ENCODE measurements around the gene OTOP2. TPM values are rescaled to one million over a fixed set of nuclear protein-coding genes. Genes with fewer than 3 reads are reported as not detected.

OTOP2 gene
- total and polyA plus RNA-seq, 2 of the 4 experiments (the other 2 are of a cell fraction), result not detected

DNA sequence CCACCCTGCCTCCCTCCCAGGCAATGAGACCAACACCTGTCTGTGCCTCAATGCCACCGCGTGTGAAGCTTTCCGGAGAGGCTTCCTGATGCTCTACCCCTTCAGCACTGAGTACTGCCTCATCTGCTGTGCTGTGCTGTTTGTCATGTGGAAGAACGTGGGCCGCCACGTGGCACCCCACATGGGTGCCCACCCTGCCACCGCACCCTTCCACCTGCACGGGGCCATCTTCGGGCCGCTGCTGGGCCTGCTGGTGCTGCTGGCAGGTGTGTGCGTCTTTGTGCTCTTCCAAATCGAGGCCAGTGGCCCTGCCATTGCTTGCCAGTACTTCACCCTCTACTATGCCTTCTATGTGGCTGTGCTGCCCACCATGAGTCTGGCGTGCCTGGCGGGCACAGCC lies 22.6 kb downstream of the OTOP2 start:
- POLR2A ChIA-PET (ENCODE audit: unreplicated experiment), result no interaction called here

More for the DNA sequence above, 22.6 kb downstream of the OTOP2 start:
- intact Hi-C loops (cut with micrococcal nuclease), result no loop called here
- H2AK9ac ChIP-seq (replicated peaks; ENCODE audit: low read depth, low read length, poor library complexity), result no peak overlapping the region
- no peak overlapping the region for H3K27ac ChIP-seq (ENCODE audit: insufficient read depth, low read length)
- H2BK20ac ChIP-seq (ENCODE audit: low read depth, low read length), result no peak overlapping the region
- dilution Hi-C loops (cut with HindIII; ENCODE audit: low sequenced_read_pairs, unreplicated experiment), result no loop called here
- DNase-seq (no peak), ATAC-seq (ENCODE audit: low read depth) (no peak)
- no peaks in the 10 kb centered on the region for H3K36me3 ChIP-seq (ENCODE audit: control insufficient read depth, insufficient read depth, low read length)
- H2BK120ac ChIP-seq (ENCODE audit: low read depth, low read length), result no peak overlapping the region
- no peak overlapping the region for H3K14ac ChIP-seq (replicated peaks; ENCODE audit: low read depth, low read length)
- no peak overlapping the region for H2BK5ac ChIP-seq (ENCODE audit: low read depth, low read length, poor library complexity, severe bottlenecking)
- no peaks in the 10 kb centered on the region for H3K9me1 ChIP-seq (ENCODE audit: insufficient read depth, low read length)
- no peak overlapping the region for H2BK15ac ChIP-seq (ENCODE audit: low read depth, low read length)
- WGBS, 2 experiments (ENCODE audit: extremely low coverage in 2 of 2, insufficient read length in 1 of 2), result 90% methylated on average over 4 of the region's 14 CpGs; no CpG with 5 or more reads in 1 of the 2 experiments
- in situ Hi-C loops (cut with MboI; ENCODE audit: low sequenced_read_pairs), result no loop called here
- H2AK5ac ChIP-seq (ENCODE audit: low read depth, low read length), result no peak overlapping the region
- H3K27me3 ChIP-seq (ENCODE audit: control insufficient read depth, insufficient read depth, low read length), result peaks cover 54% of the 10 kb centered on the region
- no peak overlapping the region for H3K4ac ChIP-seq (ENCODE audit: low read depth, low read length)
- no peak overlapping the region for H2AFZ ChIP-seq (replicated peaks; ENCODE audit: low read length, poor library complexity)
- H3K4me2 ChIP-seq (ENCODE audit: low read depth, low read length), result no peak overlapping the region
- H4K20me1 ChIP-seq (ENCODE audit: insufficient read depth, low read length), result no peaks in the 10 kb centered on the region
- no peak overlapping the region for H4K91ac ChIP-seq (ENCODE audit: insufficient read depth, low read depth, low read length)
- H3K4me3 ChIP-seq (ENCODE audit: insufficient read depth, low read depth, low read length), result no peak overlapping the region
- H3K56ac ChIP-seq (ENCODE audit: extremely low read depth, insufficient read depth, low read length), result no peak overlapping the region
- BruUV-seq (replicated peaks), result no TSS peak
- no peak overlapping the region for H4K8ac ChIP-seq (ENCODE audit: low read depth in 2 of 2, low read length in 2 of 2)
- CTCF ChIA-PET, result no interaction called here
- no peak for TF ChIP-seq MAZ (IDR thresholded peaks at IDR 0.05; ENCODE audit: borderline replicate concordance, low read depth, low read length)
- TF ChIP-seq USF2 (IDR thresholded peaks at IDR 0.05; ENCODE audit: low read depth, low read length), result no peak
- TF ChIP-seq CHD1 (IDR thresholded peaks at IDR 0.05; ENCODE audit: low read depth, low read length), result no peak
- TF ChIP-seq BHLHE40 (IDR thresholded peaks at IDR 0.05; ENCODE audit: low read depth, low read length), result no peak
- TF ChIP-seq, protein P1, sequence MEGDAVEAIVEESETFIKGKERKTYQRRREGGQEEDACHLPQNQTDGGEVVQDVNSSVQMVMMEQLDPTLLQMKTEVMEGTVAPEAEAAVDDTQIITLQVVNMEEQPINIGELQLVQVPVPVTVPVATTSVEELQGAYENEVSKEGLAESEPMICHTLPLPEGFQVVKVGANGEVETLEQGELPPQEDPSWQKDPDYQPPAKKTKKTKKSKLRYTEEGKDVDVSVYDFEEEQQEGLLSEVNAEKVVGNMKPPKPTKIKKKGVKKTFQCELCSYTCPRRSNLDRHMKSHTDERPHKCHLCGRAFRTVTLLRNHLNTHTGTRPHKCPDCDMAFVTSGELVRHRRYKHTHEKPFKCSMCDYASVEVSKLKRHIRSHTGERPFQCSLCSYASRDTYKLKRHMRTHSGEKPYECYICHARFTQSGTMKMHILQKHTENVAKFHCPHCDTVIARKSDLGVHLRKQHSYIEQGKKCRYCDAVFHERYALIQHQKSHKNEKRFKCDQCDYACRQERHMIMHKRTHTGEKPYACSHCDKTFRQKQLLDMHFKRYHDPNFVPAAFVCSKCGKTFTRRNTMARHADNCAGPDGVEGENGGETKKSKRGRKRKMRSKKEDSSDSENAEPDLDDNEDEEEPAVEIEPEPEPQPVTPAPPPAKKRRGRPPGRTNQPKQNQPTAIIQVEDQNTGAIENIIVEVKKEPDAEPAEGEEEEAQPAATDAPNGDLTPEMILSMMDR (conservative IDR thresholded peaks at IDR 0.05; ENCODE audit: low read depth, low read length), result no peak
- TF ChIP-seq RFX5 (IDR thresholded peaks at IDR 0.05; ENCODE audit: low read depth, low read length), result no peak
- no peak for TF ChIP-seq POLR2A (IDR thresholded peaks at IDR 0.05; ENCODE audit: low read depth, low read length)
- TF ChIP-seq RAD21 (IDR thresholded peaks at IDR 0.05; ENCODE audit: low read length), result no peak
- TF ChIP-seq NFE2L2 (IDR thresholded peaks at IDR 0.05; ENCODE audit: low read depth, low read length), result no peak
- TF ChIP-seq, protein P2, sequence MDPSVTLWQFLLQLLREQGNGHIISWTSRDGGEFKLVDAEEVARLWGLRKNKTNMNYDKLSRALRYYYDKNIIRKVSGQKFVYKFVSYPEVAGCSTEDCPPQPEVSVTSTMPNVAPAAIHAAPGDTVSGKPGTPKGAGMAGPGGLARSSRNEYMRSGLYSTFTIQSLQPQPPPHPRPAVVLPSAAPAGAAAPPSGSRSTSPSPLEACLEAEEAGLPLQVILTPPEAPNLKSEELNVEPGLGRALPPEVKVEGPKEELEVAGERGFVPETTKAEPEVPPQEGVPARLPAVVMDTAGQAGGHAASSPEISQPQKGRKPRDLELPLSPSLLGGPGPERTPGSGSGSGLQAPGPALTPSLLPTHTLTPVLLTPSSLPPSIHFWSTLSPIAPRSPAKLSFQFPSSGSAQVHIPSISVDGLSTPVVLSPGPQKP (IDR thresholded peaks at IDR 0.05; ENCODE audit: borderline replicate concordance, low read depth, low read length), result no peak
- TF ChIP-seq SMC3 (IDR thresholded peaks at IDR 0.05; ENCODE audit: low read depth, low read length), result no peak
- no peak for TF ChIP-seq MXI1 (IDR thresholded peaks at IDR 0.05; ENCODE audit: borderline replicate concordance, low read depth, low read length)
- TF ChIP-seq RCOR1 (IDR thresholded peaks at IDR 0.05; ENCODE audit: insufficient replicate concordance, low read length), result no peak
- no peak for TF ChIP-seq FOS (IDR thresholded peaks at IDR 0.05; ENCODE audit: low read depth, low read length)
- no peak for TF ChIP-seq CEBPB (IDR thresholded peaks at IDR 0.05; ENCODE audit: low read depth, low read length)
- TF ChIP-seq MAFK (IDR thresholded peaks at IDR 0.05; ENCODE audit: low read depth, low read length), result no peak
- H3K4me1 ChIP-seq (ENCODE audit: control insufficient read depth, insufficient read depth, low read length), result no peaks in the 10 kb centered on the region
- H3K23ac ChIP-seq (ENCODE audit: low read depth, low read length), result no peak overlapping the region
- H4K5ac ChIP-seq (ENCODE audit: low read depth, low read length), result no peak overlapping the region
- no peaks in the 10 kb centered on the region for H3K9me3 ChIP-seq (ENCODE audit: control insufficient read depth, insufficient read depth, low read length)
- H3K18ac ChIP-seq (ENCODE audit: low read depth, low read length), result no peak overlapping the region
- H3K9ac ChIP-seq (ENCODE audit: low read depth, low read length), result no peak overlapping the region
- no peaks in the 10 kb centered on the region for H3K79me1 ChIP-seq (ENCODE audit: low read depth in 1 of 2, low read length in 2 of 2)

Measured in IMR-90 (cell line).